Stimulated activated CD4-positive, alpha-beta T cell treated with anti-CD3 and anti-CD28 coated beads, Interleukin-12 subunit alpha, Interleukin-12 subunit beta, amount 100 ng/mL, for 48 hours (primary cell): ENCODE data around the gene PAN3.

Experiments
- DNase-seq, 3 donors: peaks; one replicate each; pipeline ENCODE4 v3.0.0-alpha.2; 2020; ENCODE audit warnings: low read depth in 2 of 3, low spot score in 1 of 3

PAN3 gene

GRCh38 chr13:28336193-28336657, 197.9 kb downstream of the PAN3 start:
- DNase-seq = no peak

- no peak for DNase-seq
Measured at GRCh38 chr13:28337166-28338005, 199.0 kb downstream of the PAN3 start.

- no peak for DNase-seq
Measured at GRCh38 chr13:28338006-28338574, 199.7 kb downstream of the PAN3 start.

GRCh38 chr13:28338742-28339141, 200.4 kb downstream of the PAN3 start:
- no peak for DNase-seq

- DNase-seq = no peak
Measured at GRCh38 chr13:28339419-28339818, 201.1 kb downstream of the PAN3 start.

- DNase-seq = no peak
Measured at GRCh38 chr13:28340272-28340793, 202.0 kb downstream of the PAN3 start.

- no peak for DNase-seq
Measured at GRCh38 chr13:28342251-28342650, 203.9 kb downstream of the PAN3 start.

- no peak for DNase-seq
Measured at GRCh38 chr13:28344163-28344562, 205.8 kb downstream of the PAN3 start.
